Bronchial epithelial cell (primary cell): ENCODE data around the gene ISY1. TPM values are rescaled to one million over a fixed set of nuclear protein-coding genes. Genes with fewer than 3 reads are reported as not detected.
"Not testable (repeated sequence)": the region's sequence is repeated elsewhere in the genome, so short reads cannot be mapped to it uniquely, and the experiment has no call there.

Experiments
- DNase-seq: peaks from one replicate; pipeline ENCODE4 v3.0.0-alpha.2; 2010; ENCODE audit warnings: low read depth
- FAIRE-seq: peaks from 2 replicates; lab custom pipeline; 2011; peaks lifted over from hg19 to GRCh38; lab: Jason Lieb, UNC
- H3K27me3 ChIP-seq: 2 replicates; pipeline ENCODE4 v1.5.1; 2011; ENCODE audit warnings: low read length; ENCODE audit not compliant: control insufficient read depth, insufficient read depth
- H3K36me3 ChIP-seq: 2 replicates; pipeline ENCODE4 v1.5.1; 2011; ENCODE audit warnings: low read length; ENCODE audit not compliant: control insufficient read depth, insufficient read depth
- H3K4me3 ChIP-seq: 2 replicates; pipeline ENCODE4 v1.5.1; 2011; ENCODE audit warnings: mild to moderate bottlenecking, low read depth, low read length, control low read depth
- total RNA-seq: library from RNA; depleted of rRNA; stranded (reverse); fragments of >200 nt; gene quantifications from 2 replicates; pipeline ENCODE4 v1.2.1, GENCODE V29; 2014
- TF ChIP-seq, protein P1 (sequence below): IDR thresholded peaks from 2 replicates; pipeline ENCODE4 v1.5.1; 2011; ENCODE audit warnings: mild to moderate bottlenecking, moderate library complexity, low read length, control low read depth, inconsistent platforms; ENCODE audit not compliant: insufficient read depth, severe bottlenecking

Gene ISY1
- total RNA-seq, 1 donor from 2014 or later = 11.3 TPM

DNA sequence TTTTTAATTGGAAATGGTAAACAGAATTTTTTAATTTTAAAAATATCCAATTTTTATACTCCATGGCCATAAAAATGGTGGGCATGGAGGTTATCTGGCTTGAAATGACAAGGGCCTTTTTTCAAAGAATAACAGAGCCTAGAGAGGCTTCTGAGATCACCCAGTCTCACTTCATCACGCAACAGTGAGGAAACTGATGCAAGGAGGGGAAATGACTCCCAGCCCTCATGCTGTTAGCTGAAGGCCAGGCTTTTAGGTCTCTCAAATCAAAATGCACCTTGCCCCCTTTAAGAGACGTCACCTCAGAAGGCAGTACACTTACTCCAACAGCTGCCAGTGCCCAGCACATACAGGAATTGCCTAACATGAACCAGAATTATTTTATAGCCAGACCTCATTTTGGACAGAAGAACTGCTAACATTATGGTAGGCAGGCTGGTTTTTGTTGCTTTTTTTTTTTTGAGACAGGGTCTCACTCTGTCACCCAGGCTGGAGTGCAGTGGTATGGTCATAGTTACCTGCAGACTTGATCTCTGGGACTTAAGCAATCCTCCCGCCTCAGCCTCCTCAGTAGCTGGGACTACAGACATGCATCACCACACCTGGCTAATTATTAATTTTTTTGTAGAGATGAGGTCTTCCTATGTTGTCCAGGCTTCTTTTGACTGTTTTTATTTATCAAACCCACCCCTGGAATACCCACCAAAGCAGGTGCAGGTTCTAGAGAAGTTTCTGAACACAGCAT, 48.4 kb downstream of the ISY1 start:
- TF ChIP-seq, protein P1, sequence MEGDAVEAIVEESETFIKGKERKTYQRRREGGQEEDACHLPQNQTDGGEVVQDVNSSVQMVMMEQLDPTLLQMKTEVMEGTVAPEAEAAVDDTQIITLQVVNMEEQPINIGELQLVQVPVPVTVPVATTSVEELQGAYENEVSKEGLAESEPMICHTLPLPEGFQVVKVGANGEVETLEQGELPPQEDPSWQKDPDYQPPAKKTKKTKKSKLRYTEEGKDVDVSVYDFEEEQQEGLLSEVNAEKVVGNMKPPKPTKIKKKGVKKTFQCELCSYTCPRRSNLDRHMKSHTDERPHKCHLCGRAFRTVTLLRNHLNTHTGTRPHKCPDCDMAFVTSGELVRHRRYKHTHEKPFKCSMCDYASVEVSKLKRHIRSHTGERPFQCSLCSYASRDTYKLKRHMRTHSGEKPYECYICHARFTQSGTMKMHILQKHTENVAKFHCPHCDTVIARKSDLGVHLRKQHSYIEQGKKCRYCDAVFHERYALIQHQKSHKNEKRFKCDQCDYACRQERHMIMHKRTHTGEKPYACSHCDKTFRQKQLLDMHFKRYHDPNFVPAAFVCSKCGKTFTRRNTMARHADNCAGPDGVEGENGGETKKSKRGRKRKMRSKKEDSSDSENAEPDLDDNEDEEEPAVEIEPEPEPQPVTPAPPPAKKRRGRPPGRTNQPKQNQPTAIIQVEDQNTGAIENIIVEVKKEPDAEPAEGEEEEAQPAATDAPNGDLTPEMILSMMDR = no peak
- FAIRE-seq = no peak
- Histone ChIP-seq H3K36me3 (peaks cover 6% of the 10 kb centered on the region), H3K4me3 (no peak overlapping the region), H3K27me3 (no peaks in the 10 kb centered on the region)
- DNase-seq = no peak

DNA sequence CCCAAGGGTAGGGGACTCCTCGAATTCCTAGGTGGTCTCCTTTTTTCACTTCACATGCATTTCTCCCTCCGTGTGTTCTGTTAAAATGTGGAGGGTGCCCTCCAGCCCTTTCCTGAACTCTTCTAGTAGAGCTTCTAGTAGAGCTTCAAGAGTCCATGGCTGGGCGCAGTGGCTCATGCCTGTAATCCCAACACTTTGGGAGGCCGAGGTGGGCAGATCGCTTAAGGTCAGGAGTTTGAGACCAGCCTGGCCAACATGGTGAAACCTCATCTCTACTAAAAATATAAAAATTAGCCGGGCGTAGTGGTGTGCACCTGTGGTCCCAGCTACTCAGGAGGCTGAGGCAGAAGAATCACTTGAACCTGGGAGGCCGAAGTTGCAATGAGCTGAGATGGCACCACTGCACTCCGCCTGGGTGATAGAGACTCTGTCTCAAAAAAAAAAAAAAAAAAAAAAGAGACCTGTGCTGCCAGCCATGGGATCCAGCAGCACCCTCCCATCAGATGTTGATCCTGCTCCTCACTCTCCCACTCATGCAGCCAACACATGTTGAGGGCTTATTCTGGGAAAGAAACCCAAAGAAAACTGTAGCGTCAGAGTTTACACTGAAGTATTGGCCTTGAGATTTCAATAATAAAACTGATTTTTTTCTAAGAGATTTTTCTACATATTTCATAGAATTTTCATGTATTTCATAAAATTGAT, 49.6 kb downstream of the ISY1 start:
- H3K36me3 ChIP-seq, FAIRE-seq, H3K4me3 ChIP-seq, DNase-seq, H3K27me3 ChIP-seq: not testable (repeated sequence)

DNA sequence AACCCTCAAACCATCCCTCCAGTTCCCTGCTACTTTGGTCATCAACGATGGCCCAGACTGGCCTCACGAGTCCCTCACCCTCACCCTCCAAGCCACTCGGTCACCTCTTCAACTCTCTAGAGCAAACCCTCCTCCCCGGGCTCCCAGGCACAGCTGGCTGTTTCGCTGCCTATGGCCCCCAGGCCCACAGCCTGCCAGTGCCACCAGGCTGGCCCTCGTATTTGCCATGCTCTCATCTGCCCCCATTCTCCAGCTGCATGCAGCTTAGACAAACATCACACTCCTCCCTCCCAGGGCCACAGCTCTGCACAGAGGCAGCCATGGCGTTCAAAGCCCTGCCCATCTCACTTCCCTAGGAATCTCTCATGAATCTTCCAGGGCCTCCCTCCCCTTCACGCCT, 53.1 kb downstream of the ISY1 start:
- Histone ChIP-seq H3K36me3 (peaks cover 4% of the 10 kb centered on the region), H3K27me3 (no peaks in the 10 kb centered on the region), H3K4me3 (no peak overlapping the region)
- no peak for FAIRE-seq
- TF ChIP-seq, protein P1 = no peak
- DNase-seq = no peak

DNA sequence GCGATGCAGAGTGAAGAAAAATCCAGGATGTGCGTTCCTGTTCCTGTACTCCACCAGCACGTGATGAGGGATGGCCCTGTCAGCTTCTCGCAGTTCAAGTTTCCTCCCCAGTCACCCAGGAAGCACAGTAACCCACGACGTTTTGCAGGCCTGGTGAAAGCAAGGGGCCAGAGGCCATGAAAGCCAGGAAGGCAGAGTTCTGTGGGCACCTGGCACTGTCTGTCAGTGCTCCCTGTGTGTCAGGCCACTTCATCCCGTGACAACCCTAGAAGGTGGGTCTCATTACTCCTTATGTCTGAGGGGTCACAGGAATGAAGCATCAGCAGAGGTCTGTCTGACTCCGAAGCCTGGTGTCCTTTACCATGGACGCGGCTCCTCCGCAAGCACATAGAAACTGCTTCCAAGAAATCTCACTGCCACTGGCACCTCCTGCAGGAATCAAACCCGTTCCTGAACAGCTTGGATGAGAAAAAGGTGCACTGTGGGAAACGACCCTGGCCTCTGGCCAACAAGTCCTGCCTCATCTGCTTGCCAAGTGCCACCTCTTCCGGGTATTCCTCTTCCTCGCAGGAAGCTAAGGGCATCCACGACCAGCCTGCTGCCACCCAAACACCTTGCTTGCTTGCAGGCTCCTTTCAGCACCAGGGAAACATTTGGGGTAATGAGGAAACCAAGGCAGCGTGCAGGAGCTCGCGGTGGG, 53.8 kb downstream of the ISY1 start:
- TF ChIP-seq, protein P1 = no peak
- H3K27me3 ChIP-seq = no peaks in the 10 kb centered on the region
- H3K4me3 ChIP-seq = no peak overlapping the region
- H3K36me3 ChIP-seq = peaks cover 1% of the 10 kb centered on the region
- DNase-seq (no peak), FAIRE-seq (peak; percentile 55)

DNA sequence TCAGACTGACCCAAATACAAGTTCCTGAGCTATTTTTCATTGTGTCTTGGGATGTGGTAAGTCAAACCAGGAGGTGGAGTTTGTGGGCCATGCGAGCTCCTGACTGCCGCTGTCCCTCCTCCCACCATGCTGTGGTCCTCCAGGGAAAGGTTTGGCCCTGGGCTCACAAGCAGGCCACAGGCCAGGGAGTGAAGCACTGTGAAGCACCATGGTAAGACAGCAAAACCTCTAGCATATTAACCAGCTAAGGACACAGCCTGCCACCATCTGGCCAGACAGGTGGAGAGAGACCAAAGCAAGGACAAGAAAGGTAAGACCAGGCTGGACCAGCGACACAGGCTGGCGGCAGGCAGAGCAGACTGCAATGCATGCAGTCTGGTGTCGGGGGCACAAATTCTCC, 54.5 kb downstream of the ISY1 start:
- FAIRE-seq (peak; percentile 87), DNase-seq (no peak)
- Histone ChIP-seq H3K4me3 (no peak overlapping the region), H3K36me3 (peaks cover 2% of the 10 kb centered on the region), H3K27me3 (no peaks in the 10 kb centered on the region)
- TF ChIP-seq, protein P1 = no peak

DNA sequence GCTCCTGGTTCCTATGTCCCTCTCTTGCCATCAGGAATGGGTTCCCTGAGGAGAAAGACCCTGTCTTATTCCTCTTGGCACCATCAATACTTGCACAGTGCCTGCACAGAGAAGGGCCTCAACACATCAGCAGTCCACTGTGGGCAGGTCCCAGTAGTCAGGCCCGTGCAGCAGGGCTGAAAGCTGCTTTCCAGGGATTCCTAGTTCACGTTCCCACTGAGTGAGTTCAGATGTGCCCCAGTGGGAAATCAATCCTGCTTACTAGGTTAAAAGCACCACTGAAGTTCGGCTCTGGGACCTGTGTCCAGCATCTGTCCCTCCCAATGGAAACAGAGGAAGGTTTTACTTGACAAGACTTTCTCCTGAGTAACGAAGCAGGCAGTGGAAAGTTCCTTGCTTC, 55.0 kb downstream of the ISY1 start:
- DNase-seq = no peak
- no peak for FAIRE-seq
- TF ChIP-seq, protein P1 = no peak
- Histone ChIP-seq H3K36me3 (peaks cover 2% of the 10 kb centered on the region), H3K4me3 (no peak overlapping the region), H3K27me3 (no peaks in the 10 kb centered on the region)
